OCI-LY1 (cell line): ENCODE measurements around the gene ATP6AP1.

ENCODE experiments used
- H2AFZ ChIP-seq: fragments of 200-600 bp; sonication (generic), shearing (Covaris generic); 2 replicates; pipeline ENCODE4 v1.6.0; 2014; ENCODE audit warnings: antibody characterized with exemption, mild to moderate bottlenecking, low read length
- H3F3A ChIP-seq: fragments of 200-600 bp; sonication (generic), shearing (Covaris generic); 2 replicates; pipeline ENCODE4 v1.6.0; 2014; ENCODE audit warnings: mild to moderate bottlenecking, antibody characterized with exemption, low read length, moderate library complexity; ENCODE audit not compliant: insufficient read depth
- H3K27ac ChIP-seq: fragments of 200-600 bp; sonication (generic); 2 replicates; pipeline ENCODE4 v1.5.1; 2014; ENCODE audit warnings: low read length, mixed run types, mild to moderate bottlenecking, low read depth; ENCODE audit not compliant: poor library complexity, severe bottlenecking
- H3K27me3 ChIP-seq: fragments of 200-600 bp; sonication (generic); 2 replicates; pipeline ENCODE4 v1.6.0; 2014; ENCODE audit warnings: antibody characterized with exemption, mild to moderate bottlenecking, low read length, moderate library complexity; ENCODE audit not compliant: insufficient read depth
- H3K36me3 ChIP-seq: fragments of 200-600 bp; sonication (generic); 2 replicates; pipeline ENCODE4 v1.6.1; 2014; ENCODE audit warnings: mild to moderate bottlenecking, antibody characterized with exemption, low read length, moderate library complexity, mixed read lengths; ENCODE audit not compliant: insufficient read depth
- H3K4me1 ChIP-seq: fragments of 200-600 bp; sonication (generic); 2 replicates; pipeline ENCODE4 v1.5.1; 2014; ENCODE audit warnings: mild to moderate bottlenecking, low read length, moderate library complexity; ENCODE audit not compliant: insufficient read depth, severe bottlenecking
- H3K4me2 ChIP-seq: fragments of 200-600 bp; sonication (generic), shearing (Covaris generic); 2 replicates; pipeline ENCODE4 v1.6.1; 2014; ENCODE audit warnings: low read length
- H3K4me3 ChIP-seq: fragments of 200-600 bp; sonication (generic); 2 replicates; pipeline ENCODE4 v1.5.1; 2014; ENCODE audit warnings: low read length, low read depth, mild to moderate bottlenecking, mixed read lengths; ENCODE audit not compliant: poor library complexity, severe bottlenecking
- H3K79me2 ChIP-seq: fragments of 200-600 bp; shearing (Covaris generic); 2 replicates; pipeline ENCODE4 v1.6.1; 2016; ENCODE audit warnings: mixed run types, low read length, mixed read lengths; ENCODE audit not compliant: insufficient read depth
- H3K9ac ChIP-seq: fragments of 200-600 bp; sonication (generic), shearing (Covaris generic); 2 replicates; pipeline ENCODE4 v1.6.1; 2014; ENCODE audit warnings: mild to moderate bottlenecking, low read length, mixed read lengths
- H3K9me2 ChIP-seq: fragments of 200-600 bp; sonication (generic), shearing (Covaris generic); 2 replicates; pipeline ENCODE4 v1.6.1; 2014; ENCODE audit warnings: low read depth, mild to moderate bottlenecking, low read length, mixed read lengths
- H3K9me3 ChIP-seq: fragments of 200-600 bp; shearing (Covaris generic); 2 replicates; pipeline ENCODE4 v1.6.1; 2014; ENCODE audit warnings: low read length, mixed read lengths
- H4K20me1 ChIP-seq: fragments of 200-600 bp; sonication (generic), shearing (Covaris generic); 2 replicates; pipeline ENCODE4 v1.6.0; 2016; ENCODE audit warnings: mild to moderate bottlenecking, low read length; ENCODE audit not compliant: insufficient read depth
- CTCF ChIP-seq: fragments of 200-600 bp; sonication (generic), shearing (Covaris generic); IDR thresholded peaks from 2 replicates; pipeline ENCODE4 v1.5.1; 2017; ENCODE audit warnings: mild to moderate bottlenecking, antibody characterized with exemption, low read length, moderate library complexity, mixed read lengths
- EZH2 ChIP-seq: fragments of 200-600 bp; sonication (generic), shearing (Covaris generic); IDR thresholded peaks from 2 replicates; pipeline ENCODE4 v1.8.0; 2017; ENCODE audit warnings: borderline replicate concordance, mixed run types, mild to moderate bottlenecking, antibody characterized with exemption, low read length, moderate library complexity, mixed read lengths

Gene ATP6AP1

GRCh38 chrX:154408659-154409221 is 19.7 kb upstream of the ATP6AP1 start:
- H3K27me3 ChIP-seq, result no peaks in the 10 kb centered on the region
- H3K9ac ChIP-seq, result peak overlapping the region; percentile 68
- H3K4me3 ChIP-seq, result peak overlapping the region; percentile 63
- no peak overlapping the region for H2AFZ ChIP-seq
- H3K4me2 ChIP-seq, result peak overlapping the region; percentile 90
- peak overlapping the region; percentile 86 for H3K27ac ChIP-seq
- no peaks in the 10 kb centered on the region for H3K36me3 ChIP-seq
- H4K20me1 ChIP-seq, result no peaks in the 10 kb centered on the region
- H3K9me3 ChIP-seq, result no peaks in the 10 kb centered on the region
- peaks cover 32% of the 10 kb centered on the region for H3K4me1 ChIP-seq
- H3K79me2 ChIP-seq, result no peaks in the 10 kb centered on the region
- TF ChIP-seq EZH2 (no peak), CTCF (no peak)
- no peaks in the 10 kb centered on the region for H3K9me2 ChIP-seq
- H3F3A ChIP-seq, result no peaks in the 10 kb centered on the region

GRCh38 chrX:154409222-154409871 is 19.1 kb upstream of the ATP6AP1 start, which contains the start of gene DNASE1L1:
Gene DNASE1L1 (minus strand): TSS chrX:154409254. CDS start chrX:154405568, 3,686 bp downstream.
- H3K27me3 ChIP-seq, result no peaks in the 10 kb centered on the region
- no peaks in the 10 kb centered on the region for H3K36me3 ChIP-seq
- peak within 1 kb of the TSS; percentile 90 for H3K4me2 ChIP-seq
- H3K9ac ChIP-seq, result peak within 1 kb of the TSS; percentile 68
- no peaks in the 10 kb centered on the region for H3F3A ChIP-seq
- H2AFZ ChIP-seq, result no peak within 1 kb of the TSS
- H3K9me3 ChIP-seq, result no peaks in the 10 kb centered on the region
- H3K27ac ChIP-seq, result peak within 1 kb of the TSS; percentile 86
- H3K9me2 ChIP-seq, result no peaks in the 10 kb centered on the region
- peak within 1 kb of the TSS; percentile 63 for H3K4me3 ChIP-seq
- peaks cover 32% of the 10 kb centered on the region for H3K4me1 ChIP-seq
- TF ChIP-seq CTCF (no peak), EZH2 (no peak)
- H4K20me1 ChIP-seq, result no peaks in the 10 kb centered on the region
- no peaks in the 10 kb centered on the region for H3K79me2 ChIP-seq

GRCh38 chrX:154411981-154412340 is 16.5 kb upstream of the ATP6AP1 start:
- H4K20me1 ChIP-seq, result no peaks in the 10 kb centered on the region
- peaks cover 32% of the 10 kb centered on the region for H3K4me1 ChIP-seq
- no peaks in the 10 kb centered on the region for H3K9me2 ChIP-seq
- no peak overlapping the region for H2AFZ ChIP-seq
- peak overlapping the region; percentile 72 for H3K27ac ChIP-seq
- H3K9ac ChIP-seq, result peak overlapping the region; percentile 85
- H3K36me3 ChIP-seq, result no peaks in the 10 kb centered on the region
- no peaks in the 10 kb centered on the region for H3K27me3 ChIP-seq
- TF ChIP-seq CTCF (no peak), EZH2 (no peak)
- no peaks in the 10 kb centered on the region for H3F3A ChIP-seq
- peak overlapping the region; percentile 75 for H3K4me3 ChIP-seq
- no peaks in the 10 kb centered on the region for H3K79me2 ChIP-seq
- H3K4me2 ChIP-seq, result peak overlapping the region; percentile 86
- no peaks in the 10 kb centered on the region for H3K9me3 ChIP-seq
